K562 (cell line): Measurements from ENCODE around the gene USP1. TPM values are rescaled to one million over a fixed set of nuclear protein-coding genes. Genes with fewer than 3 reads are reported as not detected.

Source experiments
- CBX1 ChIP-seq: sonication (generic); IDR thresholded peaks from 2 replicates; pipeline ENCODE4 v1.6.1; 2016; ENCODE audit warnings: antibody characterized with exemption, low read depth, mild to moderate bottlenecking
- CCNT2 ChIP-seq: IDR thresholded peaks from 2 replicates; pipeline ENCODE4 v1.6.1; 2011; ENCODE audit warnings: borderline replicate concordance, low read depth, mild to moderate bottlenecking, moderate library complexity, mixed read lengths, low read length; ENCODE audit not compliant: insufficient read length; ENCODE audit errors: extremely low read depth
- ERF ChIP-seq: fragments of 450-650 bp; formaldehyde crosslinking; IDR thresholded peaks from 2 replicates; pipeline ENCODE4 v1.4.0; 2020; ENCODE audit warnings: mild to moderate bottlenecking, mixed read lengths
- HNRNPLL ChIP-seq: fragments of 200-400 bp; formaldehyde crosslinking; IDR thresholded peaks from 2 replicates; pipeline ENCODE4 v1.6.1; 2017; ENCODE audit warnings: low read length, low read depth, mild to moderate bottlenecking; ENCODE audit not compliant: poor library complexity, severe bottlenecking
- ILK ChIP-seq: fragments of 450-650 bp; IDR thresholded peaks from 2 replicates; pipeline ENCODE4 v1.6.1; 2016; ENCODE audit warnings: missing genetic modification characterization, low read depth, mild to moderate bottlenecking, missing compliant biosample characterization, moderate library complexity, borderline replicate concordance
- MBD2 ChIP-seq: sonication (generic); IDR thresholded peaks from 2 replicates; pipeline ENCODE4 v1.6.1; 2016; ENCODE audit warnings: low read depth, borderline replicate concordance
- MCM3 ChIP-seq: fragments of 450-650 bp; IDR thresholded peaks from 2 replicates; pipeline ENCODE4 v1.6.1; 2016
- PCBP1 ChIP-seq: fragments of 200-400 bp; formaldehyde crosslinking; IDR thresholded peaks from 2 replicates; pipeline ENCODE4 v1.6.1; 2018; ENCODE audit warnings: mild to moderate bottlenecking, low read depth, low read length; ENCODE audit not compliant: poor library complexity, severe bottlenecking
- SNRNP70 ChIP-seq: fragments of 200-400 bp; formaldehyde crosslinking; optimal IDR thresholded peaks from 2 replicates; pipeline ENCODE3; 2017; ENCODE audit warnings: low read depth, low read length
- SRSF1 ChIP-seq: fragments of 200-400 bp; formaldehyde crosslinking; IDR thresholded peaks from 2 replicates; pipeline ENCODE4 v1.6.1; 2017; ENCODE audit warnings: mild to moderate bottlenecking, low read depth, low read length, moderate library complexity
- TAF7 ChIP-seq: fragments of 450-650 bp; IDR thresholded peaks from 2 replicates; pipeline ENCODE4 v1.6.1; 2016; ENCODE audit warnings: missing genetic modification characterization, missing compliant biosample characterization
- TAF9B ChIP-seq: fragments of 450-650 bp; IDR thresholded peaks from 2 replicates; pipeline ENCODE4 v1.6.1; 2018; ENCODE audit warnings: mild to moderate bottlenecking; ENCODE audit not compliant: partially characterized antibody
- TCF7 ChIP-seq: sonication (generic); IDR thresholded peaks from 2 replicates; pipeline ENCODE4 v1.6.1; 2016; ENCODE audit warnings: antibody characterized with exemption, borderline replicate concordance
- TCF7L2 ChIP-seq: fragments of 150-350 bp; IDR thresholded peaks from 2 replicates; pipeline ENCODE4 v1.6.1; 2016; ENCODE audit warnings: low read depth, mild to moderate bottlenecking, low read length, moderate library complexity
- XRCC3 ChIP-seq: fragments of 450-650 bp; IDR thresholded peaks from 2 replicates; pipeline ENCODE4 v1.6.1; 2017; ENCODE audit warnings: mild to moderate bottlenecking, moderate library complexity
- ZNF408 ChIP-seq: fragments of 250-450 bp; sonication (Bioruptor Pico); IDR thresholded peaks from 2 replicates; pipeline ENCODE4 v1.4.0; 2020; ENCODE audit warnings: low read depth, mild to moderate bottlenecking, moderate library complexity
- ZZZ3 ChIP-seq: fragments of 450-650 bp; IDR thresholded peaks from 2 replicates; pipeline ENCODE4 v1.6.1; 2016; ENCODE audit warnings: antibody characterized with exemption, mild to moderate bottlenecking, moderate library complexity
- polyA plus RNA-seq, 8 experiments: library from polyadenylated mRNA; depleted of rRNA in 4 of 8; stranded (reverse) in 5 of 8; unstranded in 3 of 8; fragments of >200 nt; fragmentation: Nextera tagmentation in 2 of 8; fragmentation: Illumina TruSeq in 1 of 8; extraction: Ambion mirVana in 2 of 8; extraction: Trizol in 1 of 8; gene quantifications; 2 replicates each; pipeline versions ENCODE4 v1.2.1 to v1.2.3, GENCODE V29; 2011 to 2014; ENCODE audit warnings: inconsistent platforms in 1 of 8, missing spikeins in 1 of 8
- total RNA-seq, 7 experiments: library from RNA; depleted of rRNA in 6 of 7; stranded (reverse); fragments of >200 nt in 6 of 7; fragmentation: Illumina TruSeq in 2 of 7; extraction: Trizol in 2 of 7; gene quantifications; 2 replicates each; pipeline versions ENCODE4 v1.2.1 to v1.2.3, GENCODE V29; 2011 to 2021; ENCODE audit warnings: low replicate concordance in 1 of 7
- TF ChIP-seq, protein P1 (sequence below): fragments of 200-800 bp; sonication (Bioruptor generic); IDR thresholded peaks from 2 replicates; pipeline ENCODE4 v1.6.1; 2016; ENCODE audit warnings: missing genetic modification characterization, missing compliant biosample characterization
- TF ChIP-seq, protein P2 (sequence below), 2 experiments: fragments of 450-650 bp in 1 of 2; sonication (generic) in 1 of 2; formaldehyde crosslinking; conservative IDR thresholded peaks; 2 replicates each; pipeline versions ENCODE4 v1.4.0 to v1.8.1; 2020 to 2022; ENCODE audit warnings: mild to moderate bottlenecking in 1 of 2, missing genetic modification reagents in 1 of 2

USP1 gene
- total and polyA plus RNA-seq, 9 of the 15 experiments (the other 6 are each of a cell fraction or from before 2014, with no cell fraction given) = 27.3 to 87.9 (median 51.7) TPM

DNA sequence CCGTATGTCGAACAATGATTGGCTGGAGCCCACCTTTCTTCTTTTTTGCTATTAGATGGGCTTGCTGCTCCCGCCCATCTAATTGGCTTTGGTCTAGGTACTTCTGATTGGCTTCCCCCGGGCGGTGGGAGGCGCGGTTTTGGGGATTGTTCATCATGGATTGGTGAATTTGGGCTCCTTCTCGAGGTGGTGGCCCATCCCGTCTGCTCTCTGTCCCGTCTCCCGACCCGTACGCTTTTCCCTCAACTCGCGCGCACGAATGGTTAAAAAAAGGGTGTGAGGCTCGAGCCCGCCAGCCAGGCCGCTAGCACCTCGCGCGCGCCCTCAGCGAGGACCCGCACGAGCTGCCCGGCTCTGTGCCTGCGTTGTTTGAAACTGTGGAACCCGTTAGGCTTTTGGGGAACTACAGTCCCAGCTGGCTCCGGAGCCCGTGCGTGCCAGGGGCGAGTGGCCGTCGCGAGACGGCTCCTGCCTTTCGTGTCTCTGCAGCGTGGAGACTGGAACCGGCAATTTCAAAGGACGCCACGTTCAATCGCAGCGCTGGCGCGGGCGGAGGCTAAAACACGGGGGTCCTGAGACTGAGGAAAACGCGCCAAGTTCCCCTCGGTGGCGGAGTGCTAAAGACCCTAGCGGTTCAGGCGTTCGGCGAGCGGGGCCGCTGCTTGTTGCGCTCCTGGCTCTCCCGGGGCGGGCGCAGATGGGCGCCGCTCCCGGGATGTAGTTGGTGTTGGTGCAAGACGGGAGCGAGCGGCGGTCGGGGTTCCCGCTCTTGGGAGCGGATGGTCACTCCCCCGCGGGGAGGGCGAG lies at the start of gene USP1 (continued):
- TF ChIP-seq, protein P1, sequence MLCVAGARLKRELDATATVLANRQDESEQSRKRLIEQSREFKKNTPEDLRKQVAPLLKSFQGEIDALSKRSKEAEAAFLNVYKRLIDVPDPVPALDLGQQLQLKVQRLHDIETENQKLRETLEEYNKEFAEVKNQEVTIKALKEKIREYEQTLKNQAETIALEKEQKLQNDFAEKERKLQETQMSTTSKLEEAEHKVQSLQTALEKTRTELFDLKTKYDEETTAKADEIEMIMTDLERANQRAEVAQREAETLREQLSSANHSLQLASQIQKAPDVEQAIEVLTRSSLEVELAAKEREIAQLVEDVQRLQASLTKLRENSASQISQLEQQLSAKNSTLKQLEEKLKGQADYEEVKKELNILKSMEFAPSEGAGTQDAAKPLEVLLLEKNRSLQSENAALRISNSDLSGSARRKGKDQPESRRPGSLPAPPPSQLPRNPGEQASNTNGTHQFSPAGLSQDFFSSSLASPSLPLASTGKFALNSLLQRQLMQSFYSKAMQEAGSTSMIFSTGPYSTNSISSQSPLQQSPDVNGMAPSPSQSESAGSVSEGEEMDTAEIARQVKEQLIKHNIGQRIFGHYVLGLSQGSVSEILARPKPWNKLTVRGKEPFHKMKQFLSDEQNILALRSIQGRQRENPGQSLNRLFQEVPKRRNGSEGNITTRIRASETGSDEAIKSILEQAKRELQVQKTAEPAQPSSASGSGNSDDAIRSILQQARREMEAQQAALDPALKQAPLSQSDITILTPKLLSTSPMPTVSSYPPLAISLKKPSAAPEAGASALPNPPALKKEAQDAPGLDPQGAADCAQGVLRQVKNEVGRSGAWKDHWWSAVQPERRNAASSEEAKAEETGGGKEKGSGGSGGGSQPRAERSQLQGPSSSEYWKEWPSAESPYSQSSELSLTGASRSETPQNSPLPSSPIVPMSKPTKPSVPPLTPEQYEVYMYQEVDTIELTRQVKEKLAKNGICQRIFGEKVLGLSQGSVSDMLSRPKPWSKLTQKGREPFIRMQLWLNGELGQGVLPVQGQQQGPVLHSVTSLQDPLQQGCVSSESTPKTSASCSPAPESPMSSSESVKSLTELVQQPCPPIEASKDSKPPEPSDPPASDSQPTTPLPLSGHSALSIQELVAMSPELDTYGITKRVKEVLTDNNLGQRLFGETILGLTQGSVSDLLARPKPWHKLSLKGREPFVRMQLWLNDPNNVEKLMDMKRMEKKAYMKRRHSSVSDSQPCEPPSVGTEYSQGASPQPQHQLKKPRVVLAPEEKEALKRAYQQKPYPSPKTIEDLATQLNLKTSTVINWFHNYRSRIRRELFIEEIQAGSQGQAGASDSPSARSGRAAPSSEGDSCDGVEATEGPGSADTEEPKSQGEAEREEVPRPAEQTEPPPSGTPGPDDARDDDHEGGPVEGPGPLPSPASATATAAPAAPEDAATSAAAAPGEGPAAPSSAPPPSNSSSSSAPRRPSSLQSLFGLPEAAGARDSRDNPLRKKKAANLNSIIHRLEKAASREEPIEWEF = 0 out of 2 replicates have a peak, but pooled peaks have one; percentile 64
- TF ChIP-seq MBD2 = peak; percentile 84
- TF ChIP-seq ILK = no peak
- TF ChIP-seq ERF = no peak
- TF ChIP-seq SNRNP70 = no peak
- no peak for TF ChIP-seq SRSF1
- TF ChIP-seq MCM3 = no peak
- 0 out of 2 replicates have a peak, but pooled peaks have one; percentile 8 for TF ChIP-seq TAF7 (tag)
- TF ChIP-seq ZNF408 = no peak
- no peak for TF ChIP-seq XRCC3
- TF ChIP-seq TAF9B = peak; percentile 67
- TF ChIP-seq CBX1 = no peak
- TF ChIP-seq ZZZ3 = peak; percentile 87
- TF ChIP-seq PCBP1 = no peak
- no peak for TF ChIP-seq TCF7
- TF ChIP-seq CCNT2 = peak; percentile 29
- TF ChIP-seq, protein P2, sequence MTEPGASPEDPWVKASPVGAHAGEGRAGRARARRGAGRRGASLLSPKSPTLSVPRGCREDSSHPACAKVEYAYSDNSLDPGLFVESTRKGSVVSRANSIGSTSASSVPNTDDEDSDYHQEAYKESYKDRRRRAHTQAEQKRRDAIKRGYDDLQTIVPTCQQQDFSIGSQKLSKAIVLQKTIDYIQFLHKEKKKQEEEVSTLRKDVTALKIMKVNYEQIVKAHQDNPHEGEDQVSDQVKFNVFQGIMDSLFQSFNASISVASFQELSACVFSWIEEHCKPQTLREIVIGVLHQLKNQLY (CRISPR knock-in tag; conservative IDR thresholded peaks at IDR 0.05) = no peak
- peak; percentile 95 for TF ChIP-seq HNRNPLL
- TF ChIP-seq TCF7L2 = no peak
